ENCODE results near the gene RASAL2.

- TF ChIP-seq CTCF (IDR thresholded peaks at IDR 0.05) (no peak), EZH2phosphoT487 (IDR thresholded peaks at IDR 0.05) (no peak)
These were observed 143.2 kb downstream of the RASAL2 start for GRCh38 chr1:178237121-178237520.

All from neural progenitor cell (in vitro differentiated cells).